Measurements from ENCODE around the gene ATIC. TPM values are rescaled to one million over a fixed set of nuclear protein-coding genes. Genes with fewer than 3 reads are reported as not detected.

The ATIC gene
- total RNA-seq, 1 experiment from 2014 or later: 173 TPM

GRCh38 chr2:215328066-215328465, 16.2 kb downstream of the ATIC start:
- ChIA-PET POLR2A (no interaction called here), CTCF (no interaction called here), RAD21 (ENCODE audit: low non-redundant PET in 1 of 2, low total read pairs in 2 of 2, uncharacterized antibody in 2 of 2, unreplicated experiment in 2 of 2) (no interaction called here)
- Histone ChIP-seq H3K9me3 (ENCODE audit: control insufficient read depth in 1 of 2, insufficient read depth in 1 of 2, low read depth in 1 of 2, low read length in 2 of 2) (no peaks in the 10 kb centered on the region), H3K27me3 (ENCODE audit: insufficient read depth, low read length) (no peaks in the 10 kb centered on the region), H3K79me2 (ENCODE audit: insufficient read depth, low read length) (peaks cover 100% of the 10 kb centered on the region), H3K4me2 (ENCODE audit: low read length) (no peak overlapping the region), H4K20me1 (ENCODE audit: insufficient read depth) (peaks cover 7% of the 10 kb centered on the region; the same call in 1 of the 2 replicates), H2AFZ (ENCODE audit: low read depth, low read length, poor library complexity, severe bottlenecking) (no peak overlapping the region), H3K4me1 (ENCODE audit: control insufficient read depth in 1 of 2, insufficient read depth in 2 of 2, low read length in 2 of 2) (no peaks in the 10 kb centered on the region), H3K27ac (ENCODE audit: low read depth, low read length) (no peak overlapping the region), H3K36me3 (ENCODE audit: control insufficient read depth in 1 of 2, insufficient read depth in 2 of 2, low read length in 2 of 2) (peaks cover 39 to 58% of the 10 kb centered on the region in 2 experiments), H3K9ac (ENCODE audit: low read length) (no peak overlapping the region), H3K9me2 (ENCODE audit: insufficient read depth) (no peaks in the 10 kb centered on the region), H3K4me3 (replicated peaks in 1 of 2; ENCODE audit: low read depth in 1 of 2, low read length in 2 of 2) (no peak overlapping the region)
- DNase-seq (ENCODE audit: low read depth, low spot score) (no peak), ATAC-seq (no peak)
- BruUV-seq (replicated peaks): no TSS peak
- intact Hi-C loops (cut with micrococcal nuclease): no loop called here
- no peak for TF ChIP-seq MAX (IDR thresholded peaks at IDR 0.05)
- TF ChIP-seq CTCF (IDR thresholded peaks at IDR 0.05 in 2 of 3, conservative IDR thresholded peaks at IDR 0.05 in 1 of 3; ENCODE audit: borderline replicate concordance in 1 of 3, insufficient read depth in 1 of 3, low read depth in 2 of 3, low read length in 2 of 3): no peak

- no peak overlapping the region for H3K4me3 ChIP-seq (replicated peaks in 1 of 2; ENCODE audit: low read depth in 1 of 2, low read length in 2 of 2)
- peaks cover 3% of the 10 kb centered on the region; the same call in 1 of the 2 replicates for H4K20me1 ChIP-seq (ENCODE audit: insufficient read depth)
- H3K4me1 ChIP-seq (ENCODE audit: control insufficient read depth in 1 of 2, insufficient read depth in 2 of 2, low read length in 2 of 2): no peaks in the 10 kb centered on the region
- no peak for ATAC-seq
- RAD21 ChIA-PET (ENCODE audit: low non-redundant PET in 1 of 2, low total read pairs in 2 of 2, uncharacterized antibody in 2 of 2, unreplicated experiment in 2 of 2): no interaction called here
- H3K27ac ChIP-seq (ENCODE audit: low read depth, low read length): no peak overlapping the region
- peaks cover 44 to 61% of the 10 kb centered on the region in 2 experiments for H3K36me3 ChIP-seq (ENCODE audit: control insufficient read depth in 1 of 2, insufficient read depth in 2 of 2, low read length in 2 of 2)
- BruUV-seq (replicated peaks): no TSS peak
- H3K4me2 ChIP-seq (ENCODE audit: low read length): no peak overlapping the region
- intact Hi-C loops (cut with micrococcal nuclease): no loop called here
- H3K9me2 ChIP-seq (ENCODE audit: insufficient read depth): no peaks in the 10 kb centered on the region
- DNase-seq (ENCODE audit: low read depth, low spot score): no peak
- H3K27me3 ChIP-seq (ENCODE audit: insufficient read depth, low read length): no peaks in the 10 kb centered on the region
- H3K9ac ChIP-seq (ENCODE audit: low read length): no peak overlapping the region
- H3K79me2 ChIP-seq (ENCODE audit: insufficient read depth, low read length): peaks cover 59% of the 10 kb centered on the region
- CTCF ChIA-PET: no interaction called here
- POLR2A ChIA-PET: no interaction called here
- H3K9me3 ChIP-seq (ENCODE audit: control insufficient read depth in 1 of 2, insufficient read depth in 1 of 2, low read depth in 1 of 2, low read length in 2 of 2): no peaks in the 10 kb centered on the region
- H2AFZ ChIP-seq (ENCODE audit: low read depth, low read length, poor library complexity, severe bottlenecking): no peak overlapping the region
- TF ChIP-seq SP1 (IDR thresholded peaks at IDR 0.05; ENCODE audit: low read depth) (no peak), POLR2A (IDR thresholded peaks at IDR 0.05; ENCODE audit: borderline replicate concordance, extremely low read depth, insufficient read depth, insufficient read length) (no peak), ELF1 (IDR thresholded peaks at IDR 0.05; ENCODE audit: borderline replicate concordance, low read depth) (no peak), CBX3 (IDR thresholded peaks at IDR 0.05; ENCODE audit: low read depth) (no peak), JUND (IDR thresholded peaks at IDR 0.05) (no peak), POLR2AphosphoS5 (IDR thresholded peaks at IDR 0.05; ENCODE audit: low read depth, low read length) (no peak), EZH2 (IDR thresholded peaks at IDR 0.05) (no peak), EZH2phosphoT487 (IDR thresholded peaks at IDR 0.05; ENCODE audit: borderline replicate concordance) (no peak), EGR1 (IDR thresholded peaks at IDR 0.05; ENCODE audit: low read depth) (no peak), MAX (IDR thresholded peaks at IDR 0.05) (no peak), CTCF (IDR thresholded peaks at IDR 0.05 in 2 of 3, conservative IDR thresholded peaks at IDR 0.05 in 1 of 3; ENCODE audit: borderline replicate concordance in 1 of 3, insufficient read depth in 1 of 3, low read depth in 2 of 3, low read length in 2 of 3) (no peak), ATF3 (IDR thresholded peaks at IDR 0.05) (no peak), ZNF274 (IDR thresholded peaks at IDR 0.05; ENCODE audit: low read depth, low read length) (no peak), TCF7L2 (IDR thresholded peaks at IDR 0.05; ENCODE audit: borderline replicate concordance, extremely low read depth, insufficient read depth, insufficient read length) (no peak)
Measured at GRCh38 chr2:215332872-215333595, 21.2 kb downstream of the ATIC start.

Data from HCT116 (cell line).